H9 (cell line): ENCODE measurements around the gene SLC12A1. TPM values are rescaled to one million over a fixed set of nuclear protein-coding genes. Genes with fewer than 3 reads are reported as not detected.

Experiments
- DNase-seq: peaks from one replicate; pipeline ENCODE4 v3.0.0-alpha.2; 2017
- H2AFZ ChIP-seq: one replicate; pipeline ENCODE4 v1.6.1; 2013; ENCODE audit warnings: mild to moderate bottlenecking, low read length, control low read depth, moderate library complexity
- H2AK5ac ChIP-seq: 2 replicates; pipeline ENCODE4 v1.6.1; 2013; ENCODE audit warnings: low read length, control low read depth, mixed read lengths; ENCODE audit not compliant: insufficient read length
- H2BK120ac ChIP-seq: one replicate; pipeline ENCODE4 v1.6.1; 2013; ENCODE audit warnings: low read depth, mild to moderate bottlenecking, low read length, control low read depth, inconsistent platforms; ENCODE audit not compliant: poor library complexity, severe bottlenecking
- H2BK12ac ChIP-seq: 2 replicates; pipeline ENCODE4 v1.6.1; 2013; ENCODE audit warnings: low read length, control low read depth, mixed read lengths, low read depth; ENCODE audit not compliant: insufficient read length
- H2BK15ac ChIP-seq: 2 replicates; pipeline ENCODE4 v1.6.1; 2013; ENCODE audit warnings: low read depth, low read length, control low read depth
- H2BK20ac ChIP-seq: one replicate; pipeline ENCODE4 v1.6.1; 2013; ENCODE audit warnings: low read depth, mild to moderate bottlenecking, low read length, control low read depth, inconsistent platforms; ENCODE audit not compliant: poor library complexity, severe bottlenecking
- H2BK5ac ChIP-seq: 2 replicates; pipeline ENCODE4 v1.6.1; 2013; ENCODE audit warnings: low read length, control low read depth, mixed read lengths; ENCODE audit not compliant: insufficient read length
- H3K14ac ChIP-seq: 2 replicates; pipeline ENCODE4 v1.6.1; 2013; ENCODE audit warnings: low read length, control low read depth; ENCODE audit not compliant: insufficient read depth
- H3K18ac ChIP-seq: 2 replicates; pipeline ENCODE4 v1.6.1; 2013; ENCODE audit warnings: low read depth, mild to moderate bottlenecking, mixed read lengths, low read length, control low read depth; ENCODE audit not compliant: insufficient read length
- H3K23ac ChIP-seq: 2 replicates; pipeline ENCODE4 v1.6.1; 2013; ENCODE audit warnings: low read length, control low read depth, mixed read lengths, low read depth; ENCODE audit not compliant: insufficient read length
- H3K23me2 ChIP-seq: 2 replicates; pipeline ENCODE4 v1.6.1; 2013; ENCODE audit warnings: low read depth, mild to moderate bottlenecking, mixed read lengths, low read length, control low read depth; ENCODE audit not compliant: insufficient read length, poor library complexity, severe bottlenecking
- H3K27ac ChIP-seq: 2 replicates; pipeline ENCODE4 v1.5.1; 2013; ENCODE audit warnings: low read length, control low read depth, mixed read lengths, low read depth; ENCODE audit not compliant: insufficient read length
- H3K27me3 ChIP-seq: 2 replicates; pipeline ENCODE4 v1.6.1; 2013; ENCODE audit warnings: low read length, control low read depth, inconsistent platforms; ENCODE audit not compliant: insufficient read depth
- H3K4ac ChIP-seq: 2 replicates; pipeline ENCODE4 v1.6.1; 2013; ENCODE audit warnings: low read depth, mild to moderate bottlenecking, control low read depth, inconsistent platforms, low read length, moderate library complexity
- H3K4me1 ChIP-seq: 2 replicates; pipeline ENCODE4 v1.6.1; 2013; ENCODE audit warnings: low read length, control low read depth, inconsistent platforms; ENCODE audit not compliant: insufficient read depth
- H3K4me2 ChIP-seq: 2 replicates; pipeline ENCODE4 v1.6.1; 2013; ENCODE audit warnings: low read length, control low read depth, mixed read lengths; ENCODE audit not compliant: insufficient read length, insufficient read depth
- H3K56ac ChIP-seq: 2 replicates; pipeline ENCODE4 v1.6.1; 2013; ENCODE audit warnings: low read depth, mild to moderate bottlenecking, mixed read lengths, low read length, control low read depth; ENCODE audit not compliant: insufficient read length
- H3K79me1 ChIP-seq: 2 replicates; pipeline ENCODE4 v1.6.1; 2013; ENCODE audit warnings: low read depth, mild to moderate bottlenecking, moderate library complexity, low read length, control low read depth, inconsistent platforms; ENCODE audit not compliant: insufficient read depth, poor library complexity, severe bottlenecking
- H3K79me2 ChIP-seq: 2 replicates; pipeline ENCODE4 v1.6.1; 2013; ENCODE audit warnings: low read length, control low read depth, inconsistent platforms; ENCODE audit not compliant: insufficient read depth
- H3K9ac ChIP-seq: 2 replicates; pipeline ENCODE4 v1.6.1; 2013; ENCODE audit warnings: low read length, control low read depth, mixed read lengths; ENCODE audit not compliant: insufficient read length; ENCODE audit errors: extremely low read depth
- H3K9me3 ChIP-seq: one replicate; pipeline ENCODE4 v1.6.1; 2013; ENCODE audit warnings: low read depth, low read length, inconsistent platforms; ENCODE audit not compliant: control insufficient read depth
- H3T11ph ChIP-seq: one replicate; pipeline ENCODE4 v1.6.1; 2013; ENCODE audit warnings: mild to moderate bottlenecking, low read length, control low read depth, inconsistent platforms
- H4K20me1 ChIP-seq: one replicate; pipeline ENCODE4 v1.6.1; 2013; ENCODE audit not compliant: control insufficient read depth, insufficient read length, insufficient read depth
- H4K5ac ChIP-seq: 2 replicates; pipeline ENCODE4 v1.6.1; 2013; ENCODE audit warnings: low read depth, mild to moderate bottlenecking, mixed read lengths, low read length, control low read depth; ENCODE audit not compliant: insufficient read length
- H4K8ac ChIP-seq: replicated peaks from 2 replicates; pipeline ENCODE4 v1.6.1; 2013; ENCODE audit warnings: low read length, control low read depth, mixed read lengths, low read depth; ENCODE audit not compliant: insufficient read length
- H4K91ac ChIP-seq: 2 replicates; pipeline ENCODE4 v1.6.1; 2013; ENCODE audit warnings: low read depth, mild to moderate bottlenecking, moderate library complexity, mixed read lengths, low read length, control low read depth; ENCODE audit not compliant: insufficient read length
- H3K27ac Mint-ChIP-seq, 3 experiments: 2 replicates in 2 of 3; 3 replicates in 1 of 3; pipeline ENCODE4 v1.8.0; 2020 to 2021; ENCODE audit warnings: mixed read lengths in 3 of 3, mild to moderate bottlenecking in 1 of 3, moderate library complexity in 1 of 3
- H3K27me3 Mint-ChIP-seq: 2 replicates; pipeline ENCODE4 v1.8.0; 2021; ENCODE audit warnings: low read depth, mild to moderate bottlenecking, moderate library complexity, mixed read lengths
- H3K36me3 Mint-ChIP-seq, 3 experiments: 2 replicates in 2 of 3; 3 replicates in 1 of 3; pipeline ENCODE4 v1.8.0; 2020 to 2021; ENCODE audit warnings: low read depth in 3 of 3, mixed read lengths in 3 of 3; ENCODE audit not compliant: insufficient read depth in 1 of 3
- H3K4me1 Mint-ChIP-seq, 2 experiments: 2 replicates each; pipeline ENCODE4 v1.8.0; 2020; ENCODE audit warnings: mixed read lengths in 2 of 2
- H3K4me3 Mint-ChIP-seq, 2 experiments: 2 replicates in 1 of 2; 3 replicates in 1 of 2; pipeline ENCODE4 v1.8.0; 2020 to 2021; ENCODE audit warnings: mild to moderate bottlenecking in 2 of 2, mixed read lengths in 2 of 2, moderate library complexity in 1 of 2
- H3K9me3 Mint-ChIP-seq, 2 experiments: 2 replicates in 1 of 2; 3 replicates in 1 of 2; pipeline ENCODE4 v1.8.0; 2020; ENCODE audit warnings: mild to moderate bottlenecking in 2 of 2, mixed read lengths in 2 of 2, moderate library complexity in 1 of 2
- CTCF ChIP-seq: fragments of 200-600 bp; sonication (generic); conservative IDR thresholded peaks from 3 replicates; pipeline ENCODE4 v1.8.0; 2021; ENCODE audit warnings: antibody characterized with exemption, mild to moderate bottlenecking
- total RNA-seq: library from RNA; stranded (reverse); gene quantifications from 2 replicates; pipeline ENCODE4 v1.2.1, GENCODE V29; 2021

SLC12A1 gene
- total RNA-seq, 1 experiment from 2014 or later = 0.07 TPM

DNA sequence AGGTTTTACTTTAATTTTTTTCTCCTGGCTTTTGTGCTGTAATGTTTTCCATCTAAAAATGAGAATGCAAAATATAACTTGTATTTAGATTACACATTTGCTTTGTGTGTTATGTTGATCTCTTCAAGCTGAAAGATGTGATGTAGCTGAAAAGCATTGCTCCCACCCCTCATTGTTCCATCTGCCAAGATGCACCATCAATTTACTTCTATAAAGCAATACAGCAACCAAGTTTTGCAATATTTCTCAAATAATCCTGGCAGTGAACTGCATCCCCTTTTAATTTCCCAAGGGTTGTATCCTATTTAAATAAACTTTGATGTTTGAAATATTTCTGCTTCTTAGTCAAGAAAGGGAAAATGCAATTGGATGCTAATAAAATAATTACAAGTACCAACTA is 72.6 kb downstream of the SLC12A1 start:
- Histone ChIP-seq H3K56ac (no peak overlapping the region), H3K27ac (no peak overlapping the region), H4K91ac (no peak overlapping the region), H3K23me2 (no peaks in the 10 kb centered on the region), H3K4me1 (no peaks in the 10 kb centered on the region), H4K20me1 (no peaks in the 10 kb centered on the region), H2BK12ac (no peak overlapping the region), H3T11ph (no peak overlapping the region), H2AFZ (no peak overlapping the region), H3K9ac (no peak overlapping the region), H3K23ac (no peak overlapping the region), H3K9me3 (no peaks in the 10 kb centered on the region), H3K79me2 (no peaks in the 10 kb centered on the region), H3K79me1 (no peaks in the 10 kb centered on the region), H3K14ac (no peak overlapping the region), H2AK5ac (no peak overlapping the region), H3K27me3 (no peaks in the 10 kb centered on the region), H2BK20ac (no peak overlapping the region), H3K4me2 (no peak overlapping the region), H4K8ac (no peak overlapping the region), H4K5ac (no peak overlapping the region), H2BK5ac (no peak overlapping the region), H2BK15ac (no peak overlapping the region), H2BK120ac (no peak overlapping the region), H3K4ac (no peak overlapping the region), H3K18ac (no peak overlapping the region)
- DNase-seq = no peak
- TF ChIP-seq CTCF = no peak
- Mint-ChIP-seq H3K36me3 (no peaks in the 10 kb centered on the region), H3K27me3 (no peaks in the 10 kb centered on the region), H3K27ac (no peak overlapping the region), H3K9me3 (no peaks in the 10 kb centered on the region), H3K4me3 (no peak overlapping the region), H3K4me1 (peaks cover 12 to 23% of the 10 kb centered on the region in 2 experiments)
